Kidney capillary endothelial cell (primary cell): ENCODE data around the gene IQGAP1.
A peak's percentile ranks its signal among the peaks of the same experiment; 100 is the strongest.

Experiments used
- DNase-seq: peaks from one replicate; pipeline ENCODE4 v3.0.0-alpha.2; 2018; ENCODE audit warnings: low spot score

Gene IQGAP1

DNA sequence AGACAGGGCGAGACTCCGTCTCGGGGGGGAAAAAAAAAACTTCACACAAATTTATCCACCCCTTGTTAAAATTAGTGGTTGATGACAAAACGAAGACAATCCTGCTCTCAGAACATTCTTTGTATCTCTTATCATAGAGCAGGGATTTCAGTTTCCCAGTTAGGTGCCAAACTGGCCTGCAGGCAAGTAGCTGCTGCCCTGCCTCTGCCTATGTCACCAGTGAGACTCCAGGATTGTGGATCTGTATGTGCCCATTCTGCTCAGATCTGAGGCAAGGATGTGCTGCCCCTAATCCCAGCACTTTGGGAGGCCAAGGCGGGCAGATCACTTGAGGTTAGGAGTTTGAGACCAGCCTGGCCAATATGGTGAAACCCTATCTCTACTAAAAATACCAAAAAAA lies 54.4 kb downstream of the IQGAP1 start:
- no peak for DNase-seq

DNA sequence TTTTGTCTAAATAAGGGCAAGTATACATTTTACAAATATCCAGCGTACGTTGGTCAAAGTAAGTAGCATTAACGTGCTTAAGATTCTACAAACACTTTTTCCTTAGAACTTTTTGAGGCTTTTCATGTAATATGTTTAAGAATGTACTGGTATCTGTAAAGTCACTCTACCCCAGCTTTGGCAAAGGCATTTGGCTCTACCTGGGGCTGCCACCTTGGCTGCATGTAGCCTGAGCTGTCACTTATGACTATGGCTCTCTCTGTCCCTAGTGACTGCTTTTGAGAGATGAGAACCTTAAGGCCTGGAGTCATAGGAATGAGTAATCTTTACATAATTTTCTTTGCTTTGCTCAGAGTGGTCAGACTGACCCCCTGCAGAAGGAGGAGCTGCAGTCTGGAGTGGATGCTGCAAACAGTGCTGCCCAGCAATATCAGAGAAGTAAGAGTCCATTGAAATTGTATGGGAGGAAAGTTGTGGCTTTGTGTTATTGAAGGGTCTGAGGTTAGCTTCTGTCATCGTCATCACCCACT lies 61.2 kb downstream of the IQGAP1 start:
- DNase-seq, result no peak

DNA sequence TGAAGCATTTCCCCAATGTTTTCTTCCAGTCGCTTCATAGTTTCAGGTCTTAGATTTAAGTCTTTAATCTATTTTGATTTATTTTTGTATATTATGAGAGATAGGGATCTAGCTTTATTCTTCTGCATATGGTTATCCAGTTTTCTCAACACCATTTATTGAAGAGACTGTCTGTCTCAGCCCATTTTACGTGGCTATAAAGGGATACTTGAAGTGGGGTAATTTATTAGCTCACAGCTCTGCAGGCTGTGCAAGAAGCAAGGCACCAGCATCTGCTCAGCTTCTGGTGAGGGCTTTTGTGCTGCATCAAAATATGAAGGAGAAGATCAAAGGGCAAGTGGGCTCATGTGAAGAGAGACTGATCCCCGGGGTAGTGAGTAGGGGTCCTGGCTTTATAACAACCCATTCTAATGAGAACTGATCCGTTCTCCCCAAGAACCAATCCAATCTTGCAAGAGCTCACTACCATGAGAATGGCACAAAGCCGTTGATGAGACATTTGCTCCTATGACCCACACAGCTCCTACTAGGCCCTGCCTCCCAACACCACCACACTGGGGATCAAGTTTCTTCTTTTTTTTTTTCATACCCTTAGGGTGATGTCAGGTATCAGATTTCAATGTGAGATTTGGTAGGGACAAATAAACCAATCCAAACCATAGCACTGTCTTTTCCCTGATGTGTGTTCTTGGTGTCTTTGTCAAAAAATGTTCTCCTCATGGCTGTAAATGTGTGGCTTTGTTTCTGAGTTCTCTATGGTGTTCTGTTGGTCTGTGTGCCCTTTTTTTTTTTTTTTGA lies 63.2 kb downstream of the IQGAP1 start:
- DNase-seq, result no peak

DNA sequence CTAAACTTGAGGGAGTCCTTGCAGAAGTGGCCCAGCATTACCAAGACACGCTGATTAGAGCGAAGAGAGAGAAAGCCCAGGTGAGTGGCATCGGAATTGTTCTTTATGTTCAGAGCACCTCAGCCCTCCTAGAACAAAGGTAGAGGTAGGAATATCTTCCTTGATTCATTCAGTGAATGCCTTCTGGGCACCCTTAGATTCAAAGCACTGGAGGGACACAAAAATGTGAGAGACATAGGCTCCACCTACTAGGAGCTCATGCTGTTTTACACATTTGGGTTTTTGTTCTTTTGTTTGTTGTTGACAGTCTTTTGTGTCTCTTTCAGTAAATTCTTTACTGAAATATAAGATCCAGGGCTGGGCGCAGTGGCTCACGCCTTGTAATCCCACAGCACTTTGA lies 68.2 kb downstream of the IQGAP1 start:
- no peak for DNase-seq

DNA sequence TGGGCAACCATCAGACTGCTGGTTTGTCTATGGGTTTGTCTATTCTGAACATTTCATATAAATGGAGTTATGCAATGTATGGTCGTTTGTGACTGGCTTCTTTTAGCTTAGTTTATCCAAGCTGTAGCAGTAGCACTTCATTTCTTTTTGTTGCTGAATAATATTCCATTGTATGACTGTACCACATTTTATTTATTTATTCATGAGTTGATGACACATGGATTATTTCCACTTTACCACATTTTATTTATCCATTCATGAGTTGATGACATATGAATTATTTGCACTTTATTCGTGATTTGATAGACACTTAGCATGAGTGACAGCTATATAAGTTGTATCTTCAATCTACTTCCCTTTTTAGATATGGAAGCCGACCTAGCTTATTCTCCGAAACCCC lies 70.0 kb downstream of the IQGAP1 start:
- no peak for DNase-seq

DNA sequence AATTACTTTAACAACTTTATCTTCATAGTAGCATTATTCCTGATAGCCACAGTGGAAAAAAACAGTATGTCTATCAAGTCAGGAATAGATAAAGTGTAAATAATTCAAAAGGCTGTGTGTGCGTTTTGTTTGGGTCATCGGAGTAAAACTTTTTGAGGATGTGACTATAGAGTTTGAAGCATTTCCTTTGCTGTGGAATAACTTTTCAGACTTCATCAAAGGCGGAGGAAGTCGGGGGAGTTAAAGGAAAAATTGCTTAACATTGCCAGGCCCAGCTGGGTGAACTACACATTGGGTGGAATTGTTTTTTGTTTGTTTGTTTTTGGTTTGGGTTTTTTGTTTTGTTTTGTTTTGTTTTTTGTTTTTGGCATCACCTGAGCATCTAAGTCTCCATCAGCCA lies 71.3 kb downstream of the IQGAP1 start:
- DNase-seq, result peak; percentile 69

DNA sequence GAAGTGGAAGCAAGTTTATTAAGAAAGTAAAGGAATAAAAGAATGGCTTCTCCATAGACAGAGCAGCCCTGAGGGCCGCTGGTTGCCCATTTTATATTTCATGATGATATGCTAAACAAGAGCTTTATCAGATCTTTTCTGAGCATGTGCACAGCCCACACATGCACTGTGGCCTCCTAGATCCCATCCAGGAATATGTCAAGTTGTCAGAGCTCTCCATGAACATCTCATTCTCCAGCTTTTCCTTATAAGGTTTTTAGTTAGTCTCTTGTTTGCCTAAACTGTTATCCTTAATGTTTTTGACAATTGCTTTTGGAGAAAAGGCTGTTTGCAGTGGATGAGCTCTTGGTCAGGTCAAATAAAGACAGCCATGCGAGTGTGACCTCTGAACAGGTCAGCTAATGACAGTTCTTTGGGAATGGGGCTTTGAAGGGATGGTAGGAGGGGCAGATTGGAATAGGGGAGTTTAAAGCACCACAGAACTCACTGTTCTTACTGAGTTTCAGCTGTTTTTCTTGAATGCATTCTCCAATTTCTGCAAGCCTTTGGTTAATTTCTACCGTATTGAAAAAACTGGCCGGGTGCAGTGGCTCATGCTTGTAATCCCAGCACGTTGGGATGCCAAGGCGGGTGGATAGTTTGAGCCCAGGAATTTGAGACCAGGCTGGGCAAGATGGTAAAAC lies 72.2 kb downstream of the IQGAP1 start:
- no peak for DNase-seq

DNA sequence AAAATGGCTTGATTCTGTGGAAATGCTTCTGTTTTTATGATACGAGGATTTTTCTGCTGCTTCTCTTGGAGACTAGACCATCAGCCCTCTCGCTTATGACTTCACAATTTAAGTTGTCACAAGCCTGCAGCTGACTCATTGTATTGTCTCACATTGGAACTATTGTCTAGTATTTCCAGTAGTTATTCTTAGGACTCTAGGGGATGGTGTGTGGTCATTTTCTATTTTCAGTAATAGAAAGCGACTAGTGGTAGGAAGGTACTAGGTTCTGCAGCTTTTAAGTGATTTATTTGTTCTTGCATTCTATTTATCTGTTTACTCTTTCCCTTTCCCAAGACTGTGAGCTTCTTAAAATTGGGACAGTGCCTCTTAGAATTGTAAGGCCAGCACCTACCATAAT lies 75.3 kb downstream of the IQGAP1 start:
- peak; percentile 96 for DNase-seq

DNA sequence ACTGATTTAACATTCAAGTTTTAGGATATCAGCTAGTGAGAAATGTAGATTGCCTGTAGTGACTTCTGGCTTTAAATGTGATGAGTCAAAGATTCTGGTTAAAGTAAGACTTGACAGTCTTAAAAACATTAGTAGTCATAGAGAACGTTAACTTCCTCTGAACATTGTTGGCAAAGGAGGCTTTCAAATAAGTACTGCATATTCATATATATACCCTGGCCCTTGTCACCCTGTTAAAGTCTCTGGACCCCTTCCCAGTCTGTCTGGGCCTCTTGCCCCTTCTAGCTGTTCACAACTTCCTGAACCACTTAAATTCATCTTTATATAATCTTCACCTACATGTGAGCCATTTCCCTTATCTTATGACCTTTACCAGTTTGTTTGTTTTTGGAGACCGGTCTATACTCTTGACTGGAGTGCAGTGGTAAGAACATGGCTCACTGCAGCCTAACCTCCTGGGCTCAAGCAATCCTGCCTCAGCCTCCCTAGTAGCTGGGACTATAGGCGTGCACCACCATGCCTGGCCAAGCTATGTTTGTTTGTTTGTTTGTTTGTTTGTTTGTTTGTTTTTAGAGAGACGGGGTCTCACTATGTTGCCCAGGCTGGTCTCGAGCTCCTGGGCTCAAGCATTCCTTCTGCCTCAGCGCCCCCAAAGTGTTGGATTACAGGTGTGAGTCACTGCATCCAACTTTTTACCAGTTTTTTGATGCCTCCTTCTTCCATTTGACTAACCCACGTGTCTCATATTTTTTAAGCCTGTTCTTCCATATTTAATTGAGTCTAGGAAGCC lies 77.3 kb downstream of the IQGAP1 start:
- DNase-seq, result peak; percentile 36

DNA sequence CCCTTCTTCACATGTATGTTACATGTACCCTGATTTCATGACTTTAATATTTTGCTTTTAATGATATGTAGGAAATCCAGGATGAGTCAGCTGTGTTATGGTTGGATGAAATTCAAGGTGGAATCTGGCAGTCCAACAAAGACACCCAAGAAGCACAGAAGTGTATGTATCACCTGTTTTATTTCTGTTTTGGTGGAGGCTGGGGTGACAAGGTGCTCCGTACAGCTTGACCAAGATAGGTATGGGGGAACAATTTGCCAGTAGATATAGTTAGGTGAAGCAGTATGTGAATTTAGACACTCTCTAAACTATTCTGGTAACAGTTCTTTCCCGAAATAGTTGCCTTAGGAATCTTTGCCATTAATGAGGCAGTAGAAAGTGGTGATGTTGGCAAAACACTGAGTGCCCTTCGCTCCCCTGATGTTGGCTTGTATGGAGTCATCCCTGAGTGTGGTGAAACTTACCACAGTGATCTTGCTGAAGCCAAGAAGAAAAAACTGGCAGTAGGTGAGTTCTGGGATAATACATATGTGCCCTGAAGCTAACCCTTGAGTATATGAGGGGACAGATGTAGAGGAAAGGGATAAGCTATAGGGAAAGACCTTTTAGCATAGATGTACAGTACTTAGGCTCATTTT lies 78.0 kb downstream of the IQGAP1 start:
- DNase-seq, result no peak

DNA sequence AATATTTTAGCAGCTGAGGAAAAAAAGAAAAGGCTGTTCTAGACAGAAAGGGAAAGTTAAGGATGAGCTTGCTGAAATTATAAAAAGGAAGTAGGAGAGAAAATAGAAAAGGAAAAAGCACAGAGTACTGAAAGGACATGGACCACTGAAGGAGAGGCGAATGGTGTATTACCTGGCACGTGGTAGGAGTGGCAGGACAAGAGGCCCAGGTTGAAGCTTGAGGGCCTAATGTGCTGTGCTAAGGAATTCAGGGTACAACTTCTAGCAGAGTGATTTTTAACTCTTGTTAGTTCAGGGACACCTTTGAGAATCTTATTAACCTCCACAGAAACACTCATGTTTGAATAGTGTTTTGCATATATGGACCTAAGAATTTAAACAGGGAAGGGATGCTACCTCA lies 81.7 kb downstream of the IQGAP1 start:
- DNase-seq, result no peak

DNA sequence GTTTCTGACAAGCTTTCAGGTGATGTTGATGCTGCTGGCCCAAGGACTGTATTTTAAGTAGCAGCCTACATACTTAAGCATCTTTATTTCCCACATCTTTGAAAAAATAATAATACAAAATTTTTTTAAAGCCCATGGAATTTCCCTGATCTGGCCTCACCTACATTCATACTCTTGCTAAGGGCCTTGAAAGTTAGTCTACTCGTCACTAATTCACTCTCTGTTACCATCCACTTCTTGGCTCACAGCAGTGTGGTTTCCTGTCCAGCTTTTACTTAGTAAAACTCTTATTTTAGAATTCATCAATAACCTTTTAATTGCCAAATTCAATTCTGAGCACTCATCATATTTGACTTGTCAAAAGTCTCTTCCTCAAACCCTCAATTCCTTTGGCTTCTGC lies 82.4 kb downstream of the IQGAP1 start:
- DNase-seq, result no peak

DNA sequence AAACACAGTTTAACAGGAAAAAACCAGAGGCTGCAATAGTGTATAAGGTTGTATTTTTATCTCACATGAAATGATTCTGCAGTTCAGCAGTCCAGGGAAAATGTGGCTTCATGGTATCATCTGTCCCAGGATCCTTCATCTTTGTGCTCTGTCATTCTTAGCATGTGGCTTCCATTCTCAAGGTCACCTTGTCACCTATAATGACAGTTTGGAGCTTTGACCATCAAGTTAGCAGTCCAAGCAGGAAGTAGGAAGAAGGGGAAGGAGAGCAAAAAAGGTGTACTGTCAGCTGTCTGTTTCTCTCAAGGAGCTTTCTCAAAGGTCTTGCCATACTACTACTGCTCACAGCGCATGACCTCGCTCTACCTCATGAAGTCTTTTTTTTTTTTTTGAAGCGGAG lies 83.1 kb downstream of the IQGAP1 start:
- DNase-seq, result no peak

DNA sequence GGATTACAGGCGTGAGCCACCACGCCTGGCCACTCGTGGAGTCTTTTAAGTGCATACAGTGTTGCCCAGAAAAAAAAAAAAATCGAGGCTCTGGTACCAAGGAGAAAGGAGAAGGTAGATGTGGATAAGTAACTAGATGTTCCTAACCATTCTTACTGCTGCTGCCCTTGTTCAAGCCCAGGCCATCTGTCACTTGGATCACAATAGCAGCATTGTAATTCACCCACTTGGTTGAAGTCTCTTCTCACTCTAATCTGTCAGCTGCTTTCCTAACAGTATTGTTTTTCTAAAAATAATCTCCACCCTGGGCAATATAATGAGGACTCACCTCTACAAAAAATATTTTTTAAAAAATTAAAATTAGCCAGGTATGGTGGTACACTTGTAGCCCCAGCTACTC lies 83.7 kb downstream of the IQGAP1 start:
- no peak for DNase-seq

DNA sequence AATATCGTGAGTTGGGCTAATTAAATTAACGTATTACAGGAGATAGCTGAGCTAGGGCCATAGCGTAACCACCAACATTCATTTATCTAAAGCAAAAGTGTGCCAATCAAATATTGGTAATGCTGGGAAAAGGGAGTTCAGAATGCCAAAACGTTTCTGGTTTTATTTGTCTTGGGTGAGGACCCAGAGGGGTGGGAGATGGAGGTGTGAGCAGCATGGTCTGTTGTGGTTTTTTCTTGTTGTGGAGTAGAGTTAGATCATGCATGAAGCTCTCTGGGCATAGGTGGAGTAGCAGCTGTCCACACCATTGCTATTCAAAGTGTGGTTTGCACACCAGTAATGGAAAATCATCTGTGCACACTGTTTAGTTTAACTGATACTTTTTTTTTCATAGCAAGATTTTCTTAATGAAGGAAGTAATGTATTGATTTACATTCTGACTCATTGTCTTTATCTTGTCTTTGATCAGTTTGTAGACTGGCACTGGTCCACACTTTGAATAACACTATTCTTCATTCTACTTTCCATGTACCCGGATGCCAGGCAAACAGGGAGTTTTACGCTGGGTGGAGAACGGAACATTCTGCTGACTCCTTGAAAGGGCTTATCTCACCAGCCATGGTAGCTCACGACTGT lies 90.9 kb downstream of the IQGAP1 start:
- no peak for DNase-seq

DNA sequence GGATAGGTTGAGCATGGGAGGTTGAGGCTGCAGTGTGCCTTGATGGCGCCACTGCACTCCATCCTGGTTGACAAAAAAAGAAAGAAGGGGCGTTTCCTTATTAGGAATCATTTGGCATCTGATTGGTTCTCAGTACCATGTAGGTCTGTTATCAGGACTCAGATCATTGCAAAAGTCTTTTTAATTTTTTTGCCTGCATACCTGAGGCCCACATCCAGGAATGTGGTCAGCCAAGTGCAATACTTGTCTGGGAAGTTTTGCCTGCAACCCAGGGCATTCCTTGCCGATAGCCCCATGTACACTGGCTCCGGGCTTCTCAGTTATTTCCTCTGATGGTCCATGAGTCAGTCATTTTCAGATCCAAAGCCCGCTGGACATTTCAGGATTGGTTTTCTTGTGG lies 91.6 kb downstream of the IQGAP1 start:
- no peak for DNase-seq

DNA sequence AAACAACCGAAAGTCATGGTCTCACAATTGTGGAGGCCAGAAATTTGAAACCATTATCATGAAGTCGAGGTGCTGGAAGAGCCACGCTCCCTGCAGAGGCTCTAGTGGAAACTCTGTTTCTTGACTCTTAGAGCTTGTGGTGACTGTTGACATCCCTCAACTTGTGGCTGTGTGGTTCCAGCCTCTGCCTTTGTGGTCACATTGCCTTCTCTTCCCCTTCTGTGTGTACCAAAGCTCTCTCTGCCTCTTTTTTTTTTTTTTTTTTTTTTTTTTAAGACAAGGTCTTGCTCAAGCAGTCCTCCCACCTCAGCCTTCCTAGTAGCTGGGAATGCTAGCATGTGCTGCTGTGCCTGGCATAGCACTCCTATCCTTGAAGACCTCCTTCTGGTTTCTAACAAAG lies 93.0 kb downstream of the IQGAP1 start:
- DNase-seq, result no peak

DNA sequence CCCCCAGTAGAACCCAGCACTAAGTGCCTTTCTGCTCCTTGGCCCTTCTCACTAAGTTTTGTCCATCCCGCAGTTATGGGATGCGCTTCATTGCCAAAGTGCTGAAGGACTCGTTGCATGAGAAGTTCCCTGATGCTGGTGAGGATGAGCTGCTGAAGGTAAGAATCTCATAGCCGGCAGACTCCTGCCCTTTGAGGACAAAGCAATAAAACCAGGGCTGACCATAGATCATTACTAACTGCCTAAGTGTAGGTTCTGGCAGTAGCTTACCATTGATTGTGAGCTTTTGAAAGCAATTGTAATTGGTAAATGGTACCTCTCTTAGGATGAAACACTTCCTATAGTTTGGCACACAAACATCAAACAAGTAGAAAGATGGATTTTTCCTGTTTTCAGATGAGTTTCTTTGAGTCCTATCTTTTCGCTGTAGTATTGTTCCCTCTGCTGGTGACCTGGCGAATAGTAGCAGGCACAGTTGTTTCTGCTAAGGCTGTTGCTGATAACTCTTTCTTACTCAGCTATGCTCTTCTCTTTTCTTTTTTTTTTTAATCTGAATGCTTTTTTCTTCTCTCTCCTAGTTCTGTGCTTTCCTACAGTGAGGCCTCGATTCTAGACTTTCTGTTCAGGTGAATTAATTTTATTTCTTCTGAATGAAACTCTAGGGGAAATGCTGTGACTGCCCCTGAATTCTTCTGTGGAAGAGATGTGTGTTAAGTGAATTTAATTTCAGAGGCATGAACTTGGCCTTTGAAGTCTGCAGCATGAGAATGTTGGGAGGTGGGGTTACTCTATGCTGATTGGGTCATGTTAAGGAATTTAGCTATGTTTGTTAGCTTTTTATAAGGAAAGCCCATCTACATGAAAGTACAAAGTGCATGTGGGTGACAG lies 94.3 kb downstream of the IQGAP1 start:
- no peak for DNase-seq

DNA sequence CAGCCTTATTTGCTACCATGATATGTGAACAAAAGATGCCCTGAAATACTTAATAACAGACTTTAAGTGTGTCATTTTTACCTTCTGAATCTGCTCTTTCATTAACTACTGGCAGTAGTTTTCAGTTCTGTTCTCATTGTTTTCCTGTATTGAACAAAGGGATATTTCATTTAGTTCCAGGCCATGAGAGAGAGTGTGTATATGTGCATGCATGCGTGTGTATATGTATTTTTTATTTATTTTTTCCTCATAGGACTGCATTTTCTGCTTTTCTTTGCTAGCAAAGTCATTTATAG lies 94.9 kb downstream of the IQGAP1 start:
- DNase-seq, result no peak

DNA sequence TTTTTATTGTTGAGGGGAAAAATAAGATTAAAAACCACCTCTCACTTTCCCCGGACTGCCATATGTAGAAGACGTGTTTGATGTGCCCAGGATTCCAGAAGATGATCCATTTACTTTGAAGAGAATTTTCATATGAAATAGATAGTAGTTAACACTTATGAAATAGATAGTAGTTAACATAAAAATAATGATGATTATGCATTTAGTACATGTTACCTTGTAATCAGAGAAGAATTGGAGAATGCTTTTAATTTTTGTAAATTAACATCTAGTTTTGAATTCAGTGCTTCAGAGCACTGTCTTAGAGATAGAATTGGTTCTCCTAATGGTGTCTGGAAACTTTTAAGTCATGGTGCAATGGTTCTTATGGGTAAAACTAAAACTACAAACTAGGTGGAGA lies 95.6 kb downstream of the IQGAP1 start:
- no peak for DNase-seq

DNA sequence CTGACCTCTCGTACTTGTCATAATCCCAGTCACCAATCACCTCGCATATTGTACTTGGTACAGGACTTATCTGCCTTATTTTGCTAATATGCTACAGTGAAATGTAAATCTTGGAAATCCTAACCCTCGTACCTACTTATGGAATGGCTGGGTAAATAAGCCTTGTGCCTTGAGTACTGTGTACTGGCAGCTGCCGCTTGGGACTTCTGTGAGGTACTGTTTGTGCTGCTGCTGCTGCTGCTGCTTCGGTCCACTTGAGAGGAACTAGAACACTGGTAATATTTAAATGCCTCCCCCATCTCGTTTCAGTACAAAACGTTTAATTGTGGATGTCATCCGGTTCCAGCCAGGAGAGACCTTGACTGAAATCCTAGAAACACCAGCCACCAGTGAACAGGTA lies 99.1 kb downstream of the IQGAP1 start:
- DNase-seq, result no peak
